ENCODE measurements around the gene SARM1.

- TF ChIP-seq, protein P1, sequence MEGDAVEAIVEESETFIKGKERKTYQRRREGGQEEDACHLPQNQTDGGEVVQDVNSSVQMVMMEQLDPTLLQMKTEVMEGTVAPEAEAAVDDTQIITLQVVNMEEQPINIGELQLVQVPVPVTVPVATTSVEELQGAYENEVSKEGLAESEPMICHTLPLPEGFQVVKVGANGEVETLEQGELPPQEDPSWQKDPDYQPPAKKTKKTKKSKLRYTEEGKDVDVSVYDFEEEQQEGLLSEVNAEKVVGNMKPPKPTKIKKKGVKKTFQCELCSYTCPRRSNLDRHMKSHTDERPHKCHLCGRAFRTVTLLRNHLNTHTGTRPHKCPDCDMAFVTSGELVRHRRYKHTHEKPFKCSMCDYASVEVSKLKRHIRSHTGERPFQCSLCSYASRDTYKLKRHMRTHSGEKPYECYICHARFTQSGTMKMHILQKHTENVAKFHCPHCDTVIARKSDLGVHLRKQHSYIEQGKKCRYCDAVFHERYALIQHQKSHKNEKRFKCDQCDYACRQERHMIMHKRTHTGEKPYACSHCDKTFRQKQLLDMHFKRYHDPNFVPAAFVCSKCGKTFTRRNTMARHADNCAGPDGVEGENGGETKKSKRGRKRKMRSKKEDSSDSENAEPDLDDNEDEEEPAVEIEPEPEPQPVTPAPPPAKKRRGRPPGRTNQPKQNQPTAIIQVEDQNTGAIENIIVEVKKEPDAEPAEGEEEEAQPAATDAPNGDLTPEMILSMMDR (conservative IDR thresholded peaks at IDR 0.05 in 1 of 2, IDR thresholded peaks at IDR 0.05 in 1 of 2; ENCODE audit: extremely low read depth in 1 of 2, insufficient read depth in 1 of 2, low read depth in 1 of 2, low read length in 2 of 2) = no peak
- TF ChIP-seq EZH2 (IDR thresholded peaks at IDR 0.05; ENCODE audit: borderline replicate concordance, low read length) = no peak
Observed at GRCh38 chr17:28339431-28339830, 32.1 kb upstream of the SARM1 start.

All from mammary epithelial cell (primary cell).